GM10266 (cell line): ENCODE data around the gene VKORC1.

Source experiments
- DNase-seq: peaks from one replicate; pipeline ENCODE4 v3.0.0; 2012; ENCODE audit errors: extremely low spot score
- TF ChIP-seq, protein P1 (sequence below): IDR thresholded peaks from 2 replicates; pipeline ENCODE4 v1.5.1; 2012; ENCODE audit warnings: mild to moderate bottlenecking, low read depth; ENCODE audit not compliant: control insufficient read depth, insufficient read depth; ENCODE audit errors: missing control alignments

The VKORC1 gene

DNA sequence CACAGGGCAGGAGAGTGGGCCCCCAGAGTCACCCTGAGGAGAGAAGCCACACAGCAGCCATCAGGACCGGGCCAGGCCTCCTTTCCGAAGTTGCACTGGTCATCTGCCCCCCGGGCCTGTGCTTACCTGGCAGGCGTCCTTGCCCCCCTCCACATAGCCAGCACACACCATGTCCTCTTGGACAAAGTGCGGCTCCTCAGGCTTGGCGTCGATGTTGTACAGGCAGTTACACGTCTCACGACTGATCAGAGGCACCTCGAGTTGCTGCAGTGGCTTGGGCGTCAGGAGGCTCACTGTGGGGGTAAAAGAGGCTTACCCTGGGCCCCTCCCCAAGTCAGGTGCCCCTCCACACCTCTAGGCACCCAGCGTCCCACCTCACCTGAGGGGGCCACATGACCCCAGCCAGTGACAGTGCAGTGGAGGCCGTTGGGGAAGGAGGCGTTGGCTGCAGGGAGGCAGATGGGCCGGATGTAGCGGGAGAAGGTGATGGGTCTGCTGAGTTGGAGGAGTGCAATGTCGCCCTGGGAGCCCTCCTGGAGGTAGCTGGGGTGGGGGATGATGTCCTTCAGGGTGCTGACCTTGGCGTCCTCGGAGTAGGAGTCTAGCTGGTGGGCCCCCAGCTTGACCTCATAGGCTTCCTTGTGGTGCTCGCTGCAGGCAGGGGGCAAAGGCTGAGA is 37.8 kb upstream of the VKORC1 start:
- TF ChIP-seq, protein P1, sequence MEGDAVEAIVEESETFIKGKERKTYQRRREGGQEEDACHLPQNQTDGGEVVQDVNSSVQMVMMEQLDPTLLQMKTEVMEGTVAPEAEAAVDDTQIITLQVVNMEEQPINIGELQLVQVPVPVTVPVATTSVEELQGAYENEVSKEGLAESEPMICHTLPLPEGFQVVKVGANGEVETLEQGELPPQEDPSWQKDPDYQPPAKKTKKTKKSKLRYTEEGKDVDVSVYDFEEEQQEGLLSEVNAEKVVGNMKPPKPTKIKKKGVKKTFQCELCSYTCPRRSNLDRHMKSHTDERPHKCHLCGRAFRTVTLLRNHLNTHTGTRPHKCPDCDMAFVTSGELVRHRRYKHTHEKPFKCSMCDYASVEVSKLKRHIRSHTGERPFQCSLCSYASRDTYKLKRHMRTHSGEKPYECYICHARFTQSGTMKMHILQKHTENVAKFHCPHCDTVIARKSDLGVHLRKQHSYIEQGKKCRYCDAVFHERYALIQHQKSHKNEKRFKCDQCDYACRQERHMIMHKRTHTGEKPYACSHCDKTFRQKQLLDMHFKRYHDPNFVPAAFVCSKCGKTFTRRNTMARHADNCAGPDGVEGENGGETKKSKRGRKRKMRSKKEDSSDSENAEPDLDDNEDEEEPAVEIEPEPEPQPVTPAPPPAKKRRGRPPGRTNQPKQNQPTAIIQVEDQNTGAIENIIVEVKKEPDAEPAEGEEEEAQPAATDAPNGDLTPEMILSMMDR = no peak
- no peak for DNase-seq

DNA sequence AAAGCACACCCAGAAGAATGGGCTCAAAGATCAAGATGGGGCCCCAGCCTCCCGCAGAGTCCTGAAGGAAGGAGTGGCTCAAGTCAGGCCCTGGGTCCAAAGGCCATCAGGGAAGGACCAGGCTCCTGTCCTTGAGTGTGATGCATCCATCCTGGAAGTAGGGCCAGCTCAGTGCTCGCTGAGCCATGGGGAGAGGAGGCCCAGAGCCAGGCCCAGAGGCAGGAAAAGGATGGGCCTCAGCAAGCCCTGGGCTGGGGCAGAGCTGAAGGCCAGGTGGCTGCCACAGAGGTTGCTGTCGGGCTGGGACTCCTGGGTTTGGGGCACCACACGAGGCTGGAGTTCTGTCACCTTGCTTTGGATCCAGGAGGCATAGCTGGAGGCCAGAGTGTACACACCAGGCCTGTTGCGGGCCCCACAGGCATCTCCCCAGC is 37.3 kb upstream of the VKORC1 start:
- TF ChIP-seq, protein P1 = no peak
- DNase-seq = no peak

DNA sequence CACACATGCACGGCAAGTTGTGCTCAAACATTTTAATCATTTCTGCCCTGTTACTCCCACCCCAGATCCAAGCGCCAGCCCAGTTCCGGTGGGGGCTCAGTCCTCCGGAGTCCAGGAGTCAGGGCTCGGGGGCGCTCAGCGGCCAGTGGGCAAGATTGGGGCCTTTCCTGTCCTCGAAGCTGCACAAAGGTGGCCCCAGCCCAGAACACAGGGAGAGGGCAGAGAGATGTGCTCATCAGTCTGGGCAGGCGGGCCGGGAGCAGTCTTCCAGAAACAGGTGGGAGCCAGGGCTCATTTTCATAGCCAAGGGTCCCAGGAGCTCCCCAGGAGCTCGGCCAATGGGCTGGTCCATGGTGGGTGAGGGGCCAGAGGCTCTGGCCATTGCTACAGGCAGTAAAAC is 36.8 kb upstream of the VKORC1 start:
- TF ChIP-seq, protein P1 = no peak
- DNase-seq = no peak

DNA sequence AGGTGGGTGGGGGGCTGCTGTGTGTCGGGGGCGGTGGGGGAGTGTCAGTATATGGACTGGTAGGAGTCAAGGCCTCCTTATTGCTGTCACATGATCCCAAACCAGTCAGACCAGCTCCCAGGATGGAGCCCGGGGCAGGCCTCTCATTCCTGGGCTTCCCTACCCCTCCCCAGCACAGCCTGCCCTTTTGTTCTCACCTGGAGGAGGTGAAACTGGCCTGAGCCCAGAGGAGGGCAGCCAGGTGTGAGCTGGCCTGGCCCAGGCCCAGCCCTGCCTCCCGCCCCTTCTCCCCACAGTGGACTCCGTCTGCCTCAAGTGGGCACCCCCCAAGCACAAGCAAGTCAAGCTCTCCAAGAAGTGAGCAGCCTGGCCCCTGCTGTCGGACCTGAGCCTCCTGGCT is 36.3 kb upstream of the VKORC1 start:
- TF ChIP-seq, protein P1 = no peak
- DNase-seq = no peak

DNA sequence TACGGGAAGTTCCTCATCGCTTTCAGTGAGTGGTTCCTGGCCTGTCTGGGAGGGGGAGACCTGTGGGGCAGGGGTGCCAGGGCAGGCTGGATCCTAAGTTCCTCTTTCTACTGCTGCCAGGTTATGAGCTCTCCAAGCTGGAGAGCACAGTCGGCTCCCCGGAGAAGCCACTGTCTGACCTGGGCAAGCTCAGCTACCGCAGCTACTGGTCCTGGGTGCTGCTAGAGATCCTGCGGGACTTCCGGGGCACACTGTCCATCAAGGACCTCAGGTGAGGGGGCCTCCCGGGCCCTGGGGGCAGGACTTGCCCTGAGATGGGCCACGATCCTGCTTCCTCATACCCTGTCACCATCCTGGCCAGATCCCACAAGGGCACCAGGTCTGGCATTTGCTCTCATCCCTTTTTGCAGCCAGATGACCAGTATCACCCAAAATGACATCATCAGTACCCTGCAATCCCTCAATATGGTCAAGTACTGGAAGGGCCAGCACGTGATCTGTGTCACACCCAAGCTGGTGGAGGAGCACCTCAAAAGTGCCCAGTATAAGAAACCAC is 35.8 kb upstream of the VKORC1 start:
- DNase-seq = no peak
- TF ChIP-seq, protein P1 = no peak

DNA sequence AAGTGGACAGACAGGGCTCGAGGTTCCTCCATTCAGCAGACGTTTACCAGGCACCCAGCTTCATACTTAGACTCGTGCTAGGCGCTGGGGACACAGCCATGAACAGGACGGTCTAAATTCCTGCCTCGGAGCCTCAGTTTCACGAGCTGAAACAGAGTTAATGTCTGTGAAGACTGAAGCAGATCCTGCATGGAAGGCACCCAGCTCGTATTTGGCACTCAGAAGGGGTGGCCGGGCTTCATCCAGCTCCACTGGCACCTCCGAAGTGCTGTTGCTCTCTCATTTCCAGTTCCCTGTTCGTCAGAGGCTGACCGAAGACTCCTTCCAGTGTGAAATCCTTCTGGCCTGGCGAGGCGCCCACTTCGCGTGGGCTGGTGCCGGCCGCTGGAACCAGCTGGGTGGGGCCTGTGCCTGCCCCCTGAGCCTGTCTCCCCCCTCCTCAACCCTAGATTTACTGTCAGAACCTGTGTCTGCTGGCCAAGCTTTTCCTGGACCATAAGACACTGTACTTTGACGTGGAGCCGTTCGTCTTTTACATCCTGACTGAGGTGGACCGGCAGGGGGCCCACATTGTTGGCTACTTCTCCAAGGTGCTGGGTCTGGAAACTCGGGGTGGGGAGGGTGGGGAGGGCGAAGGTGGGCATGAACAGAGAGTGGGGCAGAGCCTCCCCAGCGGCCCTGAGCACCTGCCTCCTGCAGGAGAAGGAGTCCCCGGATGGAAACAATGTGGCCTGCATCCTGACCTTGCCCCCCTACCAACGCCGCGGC is 35.2 kb upstream of the VKORC1 start:
- TF ChIP-seq, protein P1 = no peak
- DNase-seq = no peak
